HEK293 (cell line): ENCODE measurements around the gene RING1.

Experiments used
- CTCF ChIA-PET: fragments of 350-600 bp; formaldehyde crosslinking; extraction: SDS; loops from one replicate; lab custom pipeline; 2021; ENCODE audit warnings: antibody characterized with exemption; lab: Yijun Ruan, JAX
- POLR2A ChIA-PET: fragments of 300-600 bp; formaldehyde crosslinking; extraction: SDS; loops from one replicate; lab custom pipeline; 2020; ENCODE audit warnings: antibody characterized with exemption, inconsistent platforms; lab: Yijun Ruan, JAX
- H3K27ac ChIP-seq: fragments of 200-500 bp; sonication (Bioruptor generic); 2 replicates; pipeline ENCODE4 v1.5.1; 2014; ENCODE audit warnings: low read depth, low read length, control low read depth, inconsistent platforms; ENCODE audit errors: extremely low read depth
- H3K36me3 ChIP-seq, 2 experiments: fragments of 200-500 bp in 1 of 2; sonication (Bioruptor generic) in 1 of 2; 1 replicate in 1 of 2; 2 replicates in 1 of 2; pipeline ENCODE4 v1.5.1; 2014 to 2017; ENCODE audit warnings: inconsistent platforms in 2 of 2, low read length in 2 of 2; ENCODE audit not compliant: control insufficient read depth in 2 of 2, insufficient read depth in 1 of 2
- H3K4me1 ChIP-seq: fragments of 200-500 bp; sonication (Bioruptor generic); 2 replicates; pipeline ENCODE4 v1.5.1; 2014; ENCODE audit warnings: mild to moderate bottlenecking, low read length, inconsistent platforms; ENCODE audit not compliant: control insufficient read depth, insufficient read depth
- H3K4me3 ChIP-seq: 2 replicates; pipeline ENCODE4 v1.5.1; 2011; ENCODE audit warnings: low read depth, mild to moderate bottlenecking, control low read depth, low read length, moderate library complexity
- H3K9me3 ChIP-seq: fragments of 200-500 bp; sonication (Bioruptor generic); 2 replicates; pipeline ENCODE4 v1.5.1; 2014; ENCODE audit warnings: low read depth, low read length, inconsistent platforms; ENCODE audit not compliant: control insufficient read depth, insufficient read depth
- FEZF1 ChIP-seq: fragments of 450-650 bp; formaldehyde crosslinking; IDR thresholded peaks from 2 replicates; pipeline ENCODE4 v1.5.1; 2016; ENCODE audit warnings: missing biosample characterization, missing genetic modification characterization
- MEIS1 ChIP-seq: sonication (generic); formaldehyde crosslinking; IDR thresholded peaks from 2 replicates; pipeline ENCODE4 v1.8.1; 2022; ENCODE audit warnings: missing genetic modification reagents, mild to moderate bottlenecking, borderline replicate concordance
- PRDM1 ChIP-seq: fragments of 450-650 bp; formaldehyde crosslinking; IDR thresholded peaks from 2 replicates; pipeline ENCODE4; 2016; ENCODE audit warnings: missing biosample characterization, missing genetic modification characterization
- ZBTB7A ChIP-seq: fragments of 450-650 bp; formaldehyde crosslinking; IDR thresholded peaks from 2 replicates; pipeline ENCODE4 v1.5.1; 2016; ENCODE audit warnings: low read depth, missing biosample characterization, missing genetic modification characterization
- ZFHX2 ChIP-seq: fragments of 450-650 bp; formaldehyde crosslinking; conservative IDR thresholded peaks from 2 replicates; pipeline ENCODE4 v1.5.1; 2016; ENCODE audit warnings: missing biosample characterization, missing genetic modification characterization
- ZNF223 ChIP-seq: fragments of 450-650 bp; formaldehyde crosslinking; IDR thresholded peaks from 2 replicates; pipeline ENCODE4 v1.5.1; 2016; ENCODE audit warnings: missing biosample characterization, missing genetic modification characterization
- ZNF292 ChIP-seq: fragments of 450-650 bp; formaldehyde crosslinking; IDR thresholded peaks from 2 replicates; pipeline ENCODE4 v1.5.1; 2016; ENCODE audit warnings: low read depth, missing biosample characterization, missing genetic modification characterization, borderline replicate concordance
- ZNF362 ChIP-seq: fragments of 450-650 bp; formaldehyde crosslinking; IDR thresholded peaks from 2 replicates; pipeline ENCODE4 v1.5.1; 2016; ENCODE audit warnings: missing biosample characterization, missing genetic modification characterization
- ZNF518A ChIP-seq: fragments of 450-650 bp; formaldehyde crosslinking; conservative IDR thresholded peaks from 2 replicates; pipeline ENCODE4 v1.5.1; 2016; ENCODE audit warnings: low read depth, missing biosample characterization, missing genetic modification characterization
- ZNF529 ChIP-seq: fragments of 450-650 bp; formaldehyde crosslinking; IDR thresholded peaks from 2 replicates; pipeline ENCODE4 v1.5.1; 2017; ENCODE audit warnings: missing genetic modification characterization, missing biosample characterization; ENCODE audit not compliant: insufficient replicate concordance
- ZNF580 ChIP-seq: fragments of 450-650 bp; formaldehyde crosslinking; IDR thresholded peaks from 2 replicates; pipeline ENCODE4 v1.5.1; 2016; ENCODE audit warnings: missing biosample characterization, missing genetic modification characterization
- ZNF626 ChIP-seq: fragments of 450-650 bp; sonication (Bioruptor Pico); formaldehyde crosslinking; IDR thresholded peaks from 2 replicates; pipeline ENCODE4 v1.5.1; 2018; ENCODE audit warnings: missing biosample characterization, missing genetic modification characterization, inconsistent platforms
- ZNF629 ChIP-seq: fragments of 450-650 bp; formaldehyde crosslinking; IDR thresholded peaks from 2 replicates; pipeline ENCODE4 v1.5.1; 2017; ENCODE audit warnings: missing biosample characterization, missing genetic modification characterization
- TF ChIP-seq, protein P1 (sequence below): fragments of 450-650 bp; formaldehyde crosslinking; IDR thresholded peaks from 2 replicates; pipeline ENCODE4 v1.5.1; 2016; ENCODE audit warnings: missing biosample characterization, missing genetic modification characterization
- TF ChIP-seq, protein P2 (sequence below): fragments of 450-650 bp; formaldehyde crosslinking; IDR thresholded peaks from 2 replicates; pipeline ENCODE4 v1.5.1; 2016; ENCODE audit warnings: missing biosample characterization, missing genetic modification characterization

RING1 gene

GRCh38 chr6:33181141-33181540 is 27.2 kb upstream of the RING1 start:
- Histone ChIP-seq H3K36me3 (no peaks in the 10 kb centered on the region), H3K4me1 (no peaks in the 10 kb centered on the region), H3K27ac (no peak overlapping the region), H3K4me3 (no peak overlapping the region), H3K9me3 (no peaks in the 10 kb centered on the region)
- TF ChIP-seq ZNF292 (tag by site-specific recombination) (no peak), ZNF629 (tag by site-specific recombination) (no peak), ZNF580 (tag by site-specific recombination) (no peak)
- ChIA-PET CTCF (interaction anchor here (1.0 to 1.3 kb wide), 2 partner anchors 20 to 21 kb away, joined by 3 to 5 read pairs; no protein-coding TSS in a partner anchor), POLR2A (no interaction called here)

DNA sequence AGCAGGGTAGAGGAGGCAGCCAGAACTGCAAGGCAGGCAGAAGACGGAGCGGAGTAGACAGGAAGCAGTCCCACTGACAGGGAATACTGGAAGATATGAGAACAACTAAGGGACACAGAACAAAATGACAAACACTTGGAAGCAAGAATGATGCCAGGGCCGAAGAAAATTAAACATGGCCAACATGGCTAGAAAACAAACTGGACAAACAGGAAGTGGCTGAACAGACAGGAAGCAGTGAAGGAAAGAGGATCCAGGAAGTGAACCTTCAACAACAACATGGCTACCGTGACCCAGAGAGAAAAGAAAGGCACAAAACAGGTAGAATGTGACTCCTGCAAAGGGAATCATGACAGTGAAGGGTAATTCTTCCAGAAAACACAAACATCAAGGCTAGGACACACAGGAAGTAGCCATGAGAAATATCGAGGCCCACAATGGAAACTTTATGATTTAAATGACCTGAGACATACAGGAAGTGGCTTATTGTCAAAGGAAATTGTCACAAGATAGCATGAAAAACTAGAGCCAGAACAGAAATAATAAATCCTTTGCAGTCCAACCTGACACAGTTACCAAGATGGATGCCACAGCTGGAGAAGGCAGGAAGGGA is 25.1 kb upstream of the RING1 start:
- no peaks in the 10 kb centered on the region for H3K4me1 ChIP-seq
- TF ChIP-seq ZNF518A (tag by site-specific recombination) (peak; percentile 61), ZNF362 (tag by site-specific recombination) (no peak)
- TF ChIP-seq, all 188 proteins: peak for 1
- no peak overlapping the region for H3K27ac ChIP-seq
- H3K4me3 ChIP-seq, result no peak overlapping the region
- no peaks in the 10 kb centered on the region for H3K9me3 ChIP-seq
- CTCF ChIA-PET, result interaction anchor here (0.5 to 1.9 kb wide), 5 partner anchors 14 to 55 kb away, joined by 3 to 7 read pairs (median 5); no protein-coding TSS in a partner anchor
- H3K36me3 ChIP-seq, result no peaks in the 10 kb centered on the region
- POLR2A ChIA-PET, result no interaction called here

- CTCF ChIA-PET, result no interaction called here
- H3K36me3 ChIP-seq, result no peaks in the 10 kb centered on the region
- no peak overlapping the region for H3K27ac ChIP-seq
- H3K4me1 ChIP-seq, result no peaks in the 10 kb centered on the region
- H3K4me3 ChIP-seq, result no peak overlapping the region
- TF ChIP-seq MEIS1 (no peak), PRDM1 (tag by site-specific recombination) (no peak), ZFHX2 (tag by site-specific recombination) (no peak), FEZF1 (no peak), ZNF223 (tag by site-specific recombination) (no peak), ZNF626 (tag by site-specific recombination) (no peak), ZNF529 (tag by site-specific recombination) (no peak), ZBTB7A (tag by site-specific recombination) (no peak)
- TF ChIP-seq, protein P1, sequence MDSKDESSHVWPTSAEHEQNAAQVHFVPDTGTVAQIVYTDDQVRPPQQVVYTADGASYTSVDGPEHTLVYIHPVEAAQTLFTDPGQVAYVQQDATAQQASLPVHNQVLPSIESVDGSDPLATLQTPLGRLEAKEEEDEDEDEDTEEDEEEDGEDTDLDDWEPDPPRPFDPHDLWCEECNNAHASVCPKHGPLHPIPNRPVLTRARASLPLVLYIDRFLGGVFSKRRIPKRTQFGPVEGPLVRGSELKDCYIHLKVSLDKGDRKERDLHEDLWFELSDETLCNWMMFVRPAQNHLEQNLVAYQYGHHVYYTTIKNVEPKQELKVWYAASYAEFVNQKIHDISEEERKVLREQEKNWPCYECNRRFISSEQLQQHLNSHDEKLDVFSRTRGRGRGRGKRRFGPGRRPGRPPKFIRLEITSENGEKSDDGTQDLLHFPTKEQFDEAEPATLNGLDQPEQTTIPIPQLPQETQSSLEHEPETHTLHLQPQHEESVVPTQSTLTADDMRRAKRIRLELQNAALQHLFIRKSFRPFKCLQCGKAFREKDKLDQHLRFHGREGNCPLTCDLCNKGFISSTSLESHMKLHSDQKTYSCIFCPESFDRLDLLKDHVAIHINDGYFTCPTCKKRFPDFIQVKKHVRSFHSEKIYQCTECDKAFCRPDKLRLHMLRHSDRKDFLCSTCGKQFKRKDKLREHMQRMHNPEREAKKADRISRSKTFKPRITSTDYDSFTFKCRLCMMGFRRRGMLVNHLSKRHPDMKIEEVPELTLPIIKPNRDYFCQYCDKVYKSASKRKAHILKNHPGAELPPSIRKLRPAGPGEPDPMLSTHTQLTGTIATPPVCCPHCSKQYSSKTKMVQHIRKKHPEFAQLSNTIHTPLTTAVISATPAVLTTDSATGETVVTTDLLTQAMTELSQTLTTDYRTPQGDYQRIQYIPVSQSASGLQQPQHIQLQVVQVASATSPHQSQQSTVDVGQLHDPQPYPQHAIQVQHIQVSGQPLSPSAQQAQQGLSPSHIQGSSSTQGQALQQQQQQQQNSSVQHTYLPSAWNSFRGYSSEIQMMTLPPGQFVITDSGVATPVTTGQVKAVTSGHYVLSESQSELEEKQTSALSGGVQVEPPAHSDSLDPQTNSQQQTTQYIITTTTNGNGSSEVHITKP (tag by site-specific recombination), result no peak
- TF ChIP-seq, protein P2, sequence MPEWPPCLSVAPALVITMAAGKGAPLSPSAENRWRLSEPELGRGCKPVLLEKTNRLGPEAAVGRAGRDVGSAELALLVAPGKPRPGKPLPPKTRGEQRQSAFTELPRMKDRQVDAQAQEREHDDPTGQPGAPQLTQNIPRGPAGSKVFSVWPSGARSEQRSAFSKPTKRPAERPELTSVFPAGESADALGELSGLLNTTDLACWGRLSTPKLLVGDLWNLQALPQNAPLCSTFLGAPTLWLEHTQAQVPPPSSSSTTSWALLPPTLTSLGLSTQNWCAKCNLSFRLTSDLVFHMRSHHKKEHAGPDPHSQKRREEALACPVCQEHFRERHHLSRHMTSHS (tag by site-specific recombination), result no peak
- no peaks in the 10 kb centered on the region for H3K9me3 ChIP-seq
- POLR2A ChIA-PET, result no interaction called here
These were observed 23.1 kb upstream of the RING1 start for GRCh38 chr6:33185190-33185589.
